GM10266 (cell line): ENCODE measurements around the gene CIAO2B.
"Not testable (repeated sequence)": the region's sequence is repeated elsewhere in the genome, so short reads cannot be mapped to it uniquely, and the experiment has no call there.

Experiments used
- DNase-seq: peaks from one replicate; pipeline ENCODE4 v3.0.0; 2012; ENCODE audit errors: extremely low spot score
- CTCF ChIP-seq: IDR thresholded peaks from 2 replicates; pipeline ENCODE4 v1.5.1; 2012; ENCODE audit warnings: mild to moderate bottlenecking, low read depth; ENCODE audit not compliant: control insufficient read depth, insufficient read depth; ENCODE audit errors: missing control alignments

CIAO2B gene

GRCh38 chr16:66934138-66934838 is at the start of gene CIAO2B:
TSS of gene CIAO2B (minus strand) at chr16:66934402. CDS start at chr16:66934364, 38 bp downstream.
- peak; percentile 90 for DNase-seq
- TF ChIP-seq CTCF: no peak

- no peak for TF ChIP-seq CTCF
- no peak for DNase-seq
Measured at GRCh38 chr16:66983033-66983432, 48.8 kb upstream of the CIAO2B start.

- no peak for TF ChIP-seq CTCF
- no peak for DNase-seq
Measured at GRCh38 chr16:66979011-66979717, 45.0 kb upstream of the CIAO2B start.

- peak; percentile 91 for DNase-seq
- TF ChIP-seq CTCF: peak; percentile 98
Measured at GRCh38 chr16:66977341-66978113, 43.3 kb upstream of the CIAO2B start.

GRCh38 chr16:66976746-66977145 is 42.5 kb upstream of the CIAO2B start:
- no peak for DNase-seq
- no peak for TF ChIP-seq CTCF

- TF ChIP-seq CTCF: no peak
- no peak for DNase-seq
Measured at GRCh38 chr16:66975302-66975893, 41.2 kb upstream of the CIAO2B start.

- not testable (repeated sequence) for DNase-seq
Measured at GRCh38 chr16:66974932-66975246, 40.7 kb upstream of the CIAO2B start.

- not testable (repeated sequence) for DNase-seq
Measured at GRCh38 chr16:66974156-66974931, 40.1 kb upstream of the CIAO2B start.
